Stimulated activated naive CD4-positive, alpha-beta T cell treated with Interleukin-2 at 50 U/mL for 16 hours (primary cell): ENCODE measurements around the gene PRCD.
"Not testable (repeated sequence)": the region's sequence is repeated elsewhere in the genome, so short reads cannot be mapped to it uniquely, and the experiment has no call there.

Experiments
- DNase-seq: peaks from one replicate; lab custom pipeline; 2025; lab: John Stamatoyannopoulos, UW

The PRCD gene

DNA sequence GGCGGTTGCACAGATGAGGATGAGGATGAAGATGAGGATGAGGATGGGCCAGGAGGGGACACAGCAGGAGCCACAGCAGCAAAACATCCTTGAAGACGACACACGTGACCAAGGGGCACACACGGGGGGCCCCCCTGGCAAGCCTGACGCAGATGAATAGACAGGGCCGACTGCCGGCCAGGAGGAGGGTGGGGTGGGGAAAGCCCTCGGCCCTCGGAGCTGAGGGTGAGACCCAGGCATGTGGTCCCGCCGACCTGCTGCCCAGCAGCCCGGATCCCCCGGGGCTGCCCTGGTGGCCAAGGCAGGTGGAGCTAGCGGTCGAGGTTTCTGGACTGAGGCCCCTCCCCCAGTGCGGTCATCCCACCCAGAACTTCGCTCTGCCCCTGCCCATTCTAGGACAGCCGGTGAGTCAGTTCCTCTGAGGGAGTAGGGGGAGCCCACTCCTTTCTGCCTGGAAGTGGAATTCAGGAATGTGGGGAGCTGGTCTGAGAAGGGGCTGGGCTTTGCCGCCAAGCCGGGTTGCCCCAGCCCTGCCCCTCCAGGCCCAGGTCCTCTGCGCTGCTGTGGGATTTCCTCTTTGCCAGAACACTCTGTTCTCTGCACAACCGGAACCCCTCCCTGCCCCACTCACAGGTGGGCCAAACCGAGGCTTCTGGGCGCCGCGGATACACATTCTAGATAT lies 12.3 kb upstream of the PRCD start:
- no peak for DNase-seq

DNA sequence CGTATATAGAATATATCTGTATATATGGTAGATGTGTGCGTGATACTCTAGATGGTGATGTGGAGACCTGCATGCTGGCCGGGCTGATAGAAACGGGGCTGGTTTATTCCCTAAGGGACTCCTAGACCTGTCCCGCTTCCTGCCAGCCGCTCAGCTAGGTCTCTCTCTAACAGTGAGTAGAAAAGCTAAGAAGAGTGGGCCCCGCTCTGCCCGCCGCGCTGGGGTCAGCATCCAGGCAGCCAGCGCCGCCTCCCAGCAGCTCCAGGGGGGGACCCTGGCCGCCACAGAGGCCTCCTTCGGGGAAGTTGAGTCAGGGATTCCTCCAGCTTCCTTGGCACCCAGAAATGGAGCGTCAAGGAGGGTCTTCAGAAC lies 11.7 kb upstream of the PRCD start:
- no peak for DNase-seq

DNA sequence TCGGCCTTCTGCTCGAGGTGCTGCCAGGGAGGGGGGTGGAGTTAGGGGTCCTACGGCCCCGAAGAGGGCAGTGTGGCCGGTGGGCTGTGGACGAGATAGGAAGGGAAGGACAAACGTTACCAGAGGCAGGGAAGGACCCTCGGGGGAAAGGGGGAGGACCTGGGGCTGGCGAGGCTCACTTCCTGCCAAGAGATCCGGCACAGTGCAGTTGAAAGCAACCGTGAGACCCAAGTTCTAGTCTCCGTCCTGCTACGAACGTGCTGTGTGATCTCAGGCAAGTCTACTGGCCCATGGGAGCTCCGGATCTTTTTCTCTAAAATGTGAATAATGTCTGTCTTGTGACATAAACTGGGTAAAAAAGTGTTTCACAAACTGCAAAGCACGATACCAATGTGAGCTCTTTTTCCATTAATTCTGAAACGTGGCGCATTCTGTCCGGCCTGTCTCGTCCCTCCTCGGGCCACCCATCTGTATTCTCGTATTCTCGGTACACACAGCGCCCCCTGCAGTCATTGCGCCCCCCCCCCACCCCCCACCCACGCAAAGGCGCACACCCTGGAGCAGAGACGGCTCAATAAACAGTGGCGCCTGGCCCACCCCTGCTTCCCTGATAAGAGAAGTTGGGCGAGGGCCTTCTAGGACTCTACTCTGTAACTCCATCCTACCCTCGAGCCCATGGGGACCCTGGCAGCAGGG lies 11.2 kb upstream of the PRCD start:
- DNase-seq = no peak

DNA sequence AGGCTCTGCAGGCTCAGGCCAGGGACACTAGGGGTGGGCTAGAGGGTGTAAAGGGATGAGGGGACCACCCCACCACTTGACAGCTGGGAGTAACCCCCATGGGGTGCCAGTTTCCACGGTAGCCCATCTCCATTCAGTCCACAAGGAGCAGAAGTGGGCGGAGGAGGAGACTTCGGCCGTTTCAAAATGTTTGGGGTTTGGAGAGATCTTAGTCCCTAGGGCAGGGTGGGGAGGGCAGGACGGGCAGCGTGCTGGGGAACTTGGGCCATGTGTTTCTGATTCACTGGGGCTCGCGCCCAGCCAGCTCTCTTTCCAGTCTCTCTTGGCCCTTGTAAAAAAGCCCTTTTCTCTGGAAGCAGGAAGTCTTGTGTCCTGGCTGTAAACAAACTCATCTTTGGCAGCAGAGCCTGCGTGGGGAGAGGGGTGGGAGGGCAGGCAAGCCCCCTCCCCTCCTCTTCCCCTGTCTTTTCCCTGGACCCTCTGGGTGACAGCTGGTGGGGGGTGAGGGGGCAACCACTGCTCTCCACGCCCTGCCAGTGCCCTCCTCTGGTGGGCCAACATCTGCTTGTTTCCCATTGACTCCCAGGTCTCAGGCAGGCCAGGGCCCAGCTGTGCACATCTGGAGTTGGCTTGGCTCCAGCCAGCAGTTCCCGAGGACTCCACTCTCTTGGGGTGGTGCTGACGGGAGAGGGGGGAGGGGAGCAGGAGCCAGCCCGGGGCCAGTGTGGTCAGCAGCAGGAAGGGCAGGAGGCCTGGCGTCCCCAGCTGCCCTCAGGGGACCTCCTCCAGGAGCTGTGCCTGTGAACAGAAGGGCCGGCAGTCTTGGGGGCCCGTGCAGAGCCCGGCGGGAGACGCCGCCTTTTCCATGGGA lies 10.4 kb upstream of the PRCD start:
- no peak for DNase-seq

DNA sequence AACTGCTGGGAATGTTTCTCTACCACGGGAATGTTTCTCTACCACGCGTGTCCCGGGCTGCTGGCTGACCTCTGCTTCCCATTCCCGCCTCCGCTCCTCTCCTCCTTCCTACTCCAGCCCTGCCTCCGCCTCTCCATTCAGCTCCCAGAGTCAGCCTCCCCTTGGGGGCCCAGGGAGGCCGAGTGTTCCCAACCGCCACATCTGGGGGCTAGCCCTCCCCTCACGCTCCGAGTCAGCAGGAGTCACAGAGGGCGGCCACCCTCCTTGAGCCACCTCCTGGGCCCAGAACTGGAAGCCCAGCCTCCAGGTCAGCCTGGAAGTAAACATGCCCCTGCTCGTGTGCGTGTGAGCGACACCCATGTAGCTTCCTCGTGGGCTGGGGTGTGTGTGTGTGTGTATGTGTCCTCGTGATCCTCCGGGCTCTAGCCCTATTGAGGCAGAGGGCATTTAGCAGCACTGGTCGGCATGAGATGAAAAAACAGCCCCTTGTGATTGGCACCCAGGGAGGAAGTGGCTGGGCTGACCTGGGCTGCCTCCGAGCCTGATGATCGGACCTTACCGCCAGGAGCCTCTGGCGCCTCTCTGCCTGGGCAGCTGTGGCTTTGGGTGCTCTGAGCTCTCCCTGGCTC lies 9.6 kb upstream of the PRCD start:
- DNase-seq = no peak

DNA sequence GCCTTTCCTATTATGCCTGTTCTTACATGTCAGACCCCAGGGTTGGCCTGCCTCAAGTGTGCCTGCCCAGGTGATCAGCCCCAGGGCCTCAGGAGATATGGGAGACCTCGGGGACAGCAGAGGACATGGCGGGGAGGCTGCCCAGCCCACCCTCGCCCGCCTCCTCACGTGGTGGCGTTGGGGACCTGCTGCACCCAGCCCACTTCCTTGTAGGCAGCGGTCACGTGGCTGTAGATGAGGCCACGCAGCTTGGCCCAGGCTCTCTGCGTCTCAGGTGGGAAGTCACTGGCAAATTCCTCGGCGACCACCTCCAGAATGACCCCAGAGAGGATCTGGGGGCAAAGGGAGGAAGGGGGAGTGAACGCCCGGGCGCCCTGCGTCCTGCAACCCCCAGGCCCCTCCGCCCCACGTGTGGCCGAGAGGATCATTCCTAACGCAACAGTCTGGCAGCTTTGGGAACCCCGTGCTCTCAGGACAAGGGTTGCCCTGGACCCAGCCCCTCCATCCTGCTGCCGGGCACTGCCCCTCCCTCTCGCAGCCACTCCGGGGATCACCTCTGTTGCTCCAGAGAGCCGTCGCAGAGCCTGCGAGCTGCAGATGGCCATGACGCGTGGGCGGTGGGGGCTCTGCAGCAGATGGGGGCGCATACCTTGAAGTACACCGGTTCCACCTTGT lies 8.9 kb upstream of the PRCD start:
- DNase-seq = no peak

DNA sequence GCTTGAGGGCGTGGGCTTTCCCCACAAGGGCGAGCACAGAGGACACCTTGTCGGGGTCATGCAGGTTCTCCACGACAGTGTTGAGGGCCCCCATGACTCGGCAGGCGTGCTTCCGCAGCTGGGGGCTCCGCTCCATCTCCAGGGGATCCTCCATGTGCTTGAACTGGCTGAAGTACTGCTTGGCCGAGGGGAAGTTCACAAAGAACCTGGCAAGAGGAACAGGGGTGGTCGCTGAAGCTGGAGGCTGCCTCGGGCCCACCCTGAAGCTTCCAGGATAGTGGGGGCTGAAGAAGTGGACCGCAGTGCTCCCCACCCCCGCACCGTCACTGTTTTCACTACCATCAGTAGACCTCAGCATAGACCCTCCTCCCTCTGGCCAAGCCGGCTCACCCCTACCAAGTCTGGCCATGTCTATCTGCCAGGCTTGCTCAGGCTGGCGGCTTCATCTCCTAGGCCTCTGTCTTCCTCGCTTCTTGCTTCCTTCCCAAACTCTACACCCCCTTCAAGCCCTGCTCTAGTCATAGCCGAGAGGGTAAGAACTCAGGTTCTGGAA lies 8.3 kb upstream of the PRCD start:
- DNase-seq = no peak

DNA sequence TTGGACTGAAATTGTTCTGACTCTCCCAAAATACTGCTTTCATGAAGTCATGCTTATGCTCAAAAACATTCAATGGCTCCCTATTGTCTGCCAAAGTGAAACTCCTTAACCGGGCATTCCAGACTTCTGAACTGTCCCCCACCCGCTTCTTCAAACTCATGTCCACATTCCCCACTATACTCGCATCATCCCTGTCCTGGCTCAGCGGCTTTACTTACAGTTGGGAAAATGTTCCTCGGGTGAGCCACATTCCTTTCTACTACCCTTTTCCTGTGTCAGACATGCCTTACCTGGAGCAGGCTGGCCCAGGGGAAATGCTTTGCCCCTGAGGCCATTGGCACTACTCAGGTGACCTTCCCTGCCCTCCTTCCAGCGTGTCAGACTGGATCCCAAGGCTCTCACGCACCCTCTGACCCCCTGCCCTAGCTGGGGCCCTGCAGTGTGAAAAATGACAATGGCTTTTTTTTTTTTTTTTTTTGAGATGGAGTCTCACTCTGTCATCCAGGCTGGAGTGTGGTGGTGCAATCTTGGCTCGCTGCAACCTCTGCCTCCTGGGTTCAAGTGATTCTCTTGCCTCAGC lies 7.7 kb upstream of the PRCD start:
- no peak for DNase-seq

DNA sequence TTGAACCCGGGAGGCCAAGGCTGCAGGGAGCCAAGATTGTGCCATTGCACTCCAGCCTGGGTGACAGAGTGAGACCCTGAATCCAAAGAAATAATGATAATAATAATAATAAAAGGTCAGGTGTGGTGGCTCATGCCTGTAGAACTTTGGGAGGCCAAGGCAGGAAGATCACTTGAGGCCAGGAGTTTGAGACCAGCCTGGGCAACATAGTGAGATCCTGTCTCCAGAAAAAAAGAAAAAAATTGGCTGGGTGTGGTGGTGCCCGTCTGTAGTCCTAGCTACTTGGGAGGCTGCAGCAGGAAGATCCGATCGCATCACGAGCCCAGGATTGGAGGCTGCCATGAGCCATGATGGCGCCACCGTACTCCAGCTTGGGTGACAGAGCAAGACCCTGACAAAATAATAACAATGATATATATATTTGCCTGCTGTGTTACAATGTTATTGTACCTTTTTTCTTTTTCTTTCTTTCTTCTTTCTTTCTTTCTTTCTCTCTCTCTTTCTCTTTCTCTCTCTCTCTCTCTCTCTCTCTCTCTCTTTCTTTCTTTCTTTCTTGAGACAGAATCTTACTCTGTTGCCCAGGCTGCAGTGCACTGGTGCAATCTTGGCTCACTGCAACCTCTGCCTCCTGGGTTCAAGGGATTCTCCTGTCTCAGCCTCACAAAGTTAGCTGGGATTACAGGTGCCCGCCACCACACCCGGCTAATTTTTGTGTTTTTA lies 6.0 kb upstream of the PRCD start:
- not testable (repeated sequence) for DNase-seq

DNA sequence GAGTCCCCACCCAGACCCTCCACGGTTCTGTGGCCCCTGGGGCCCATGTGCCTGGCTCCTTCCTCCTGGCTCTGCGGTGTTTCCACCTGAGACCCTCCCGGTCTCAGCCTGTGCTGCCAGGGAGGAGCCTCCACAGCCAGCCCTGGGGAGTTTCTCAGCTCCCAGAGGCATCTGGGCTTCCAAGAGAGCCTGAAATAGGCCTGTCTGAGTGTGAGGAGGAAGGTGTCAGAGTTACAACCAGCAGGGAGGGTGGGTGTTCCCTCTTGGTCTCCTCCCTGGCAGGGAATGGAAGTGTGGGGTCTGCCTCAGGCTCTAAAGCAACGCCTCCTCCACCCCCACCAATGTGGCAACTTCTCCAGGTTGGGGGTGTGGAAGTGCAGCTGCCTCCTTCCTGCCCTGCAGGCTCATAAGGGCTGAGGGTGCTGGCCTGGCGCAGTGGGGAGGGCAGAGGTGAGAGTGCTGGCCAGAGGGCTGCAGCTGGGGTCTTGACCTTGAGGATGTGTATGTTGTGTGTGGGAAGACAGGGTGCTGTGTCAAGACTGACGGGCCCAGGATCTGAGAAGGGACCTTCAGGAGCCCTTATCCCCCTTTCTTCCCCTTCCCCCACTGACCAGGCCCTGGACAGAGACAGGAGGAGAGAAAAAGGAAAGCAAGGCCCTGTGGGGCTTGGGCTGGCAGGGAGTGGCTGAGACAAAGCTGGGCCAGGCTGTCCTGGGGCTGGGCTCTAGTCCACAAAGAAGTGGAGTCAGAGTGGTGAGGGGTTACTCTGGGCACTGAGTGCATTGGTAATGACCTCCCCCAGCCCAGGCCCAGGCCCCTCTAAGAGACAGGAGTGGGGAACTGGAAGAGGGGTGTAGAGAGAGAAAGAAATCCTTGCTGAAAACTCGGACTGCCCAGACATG lies 4.8 kb upstream of the PRCD start:
- no peak for DNase-seq

DNA sequence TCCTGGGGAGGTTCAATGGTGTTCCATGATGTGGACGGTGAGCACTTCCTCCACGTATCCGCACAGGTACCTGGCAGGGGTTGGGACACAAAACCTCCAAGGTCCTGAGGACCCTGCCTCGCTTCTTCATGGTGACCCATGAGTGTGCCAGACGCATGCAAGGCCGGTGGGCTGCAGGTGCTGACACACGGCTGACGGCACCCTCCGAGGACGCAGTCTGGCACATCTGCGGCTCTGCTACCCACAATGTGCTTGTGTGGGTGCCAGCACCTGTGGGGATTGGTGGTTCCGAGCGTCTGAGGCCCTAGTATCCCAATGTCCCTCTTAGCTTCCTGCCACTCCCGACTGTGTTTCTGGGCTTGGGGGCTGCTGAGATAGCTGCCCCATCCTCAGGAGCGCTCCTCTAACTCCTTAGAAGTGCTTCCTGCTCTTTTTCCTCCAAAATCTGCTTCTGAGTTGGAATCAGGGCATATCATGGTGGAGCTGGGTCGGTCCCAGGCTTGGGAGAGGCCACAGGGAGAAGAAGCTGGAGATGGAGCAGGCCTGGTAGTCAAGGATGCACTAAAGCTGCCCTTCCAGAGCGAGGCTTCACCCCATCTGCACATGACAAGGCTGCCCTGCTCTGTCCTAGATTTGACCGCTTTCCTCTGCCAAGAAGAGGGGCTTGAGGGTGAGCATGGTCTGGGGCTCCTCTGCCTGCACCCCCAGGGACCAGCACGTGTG lies 3.9 kb upstream of the PRCD start:
- DNase-seq = no peak

DNA sequence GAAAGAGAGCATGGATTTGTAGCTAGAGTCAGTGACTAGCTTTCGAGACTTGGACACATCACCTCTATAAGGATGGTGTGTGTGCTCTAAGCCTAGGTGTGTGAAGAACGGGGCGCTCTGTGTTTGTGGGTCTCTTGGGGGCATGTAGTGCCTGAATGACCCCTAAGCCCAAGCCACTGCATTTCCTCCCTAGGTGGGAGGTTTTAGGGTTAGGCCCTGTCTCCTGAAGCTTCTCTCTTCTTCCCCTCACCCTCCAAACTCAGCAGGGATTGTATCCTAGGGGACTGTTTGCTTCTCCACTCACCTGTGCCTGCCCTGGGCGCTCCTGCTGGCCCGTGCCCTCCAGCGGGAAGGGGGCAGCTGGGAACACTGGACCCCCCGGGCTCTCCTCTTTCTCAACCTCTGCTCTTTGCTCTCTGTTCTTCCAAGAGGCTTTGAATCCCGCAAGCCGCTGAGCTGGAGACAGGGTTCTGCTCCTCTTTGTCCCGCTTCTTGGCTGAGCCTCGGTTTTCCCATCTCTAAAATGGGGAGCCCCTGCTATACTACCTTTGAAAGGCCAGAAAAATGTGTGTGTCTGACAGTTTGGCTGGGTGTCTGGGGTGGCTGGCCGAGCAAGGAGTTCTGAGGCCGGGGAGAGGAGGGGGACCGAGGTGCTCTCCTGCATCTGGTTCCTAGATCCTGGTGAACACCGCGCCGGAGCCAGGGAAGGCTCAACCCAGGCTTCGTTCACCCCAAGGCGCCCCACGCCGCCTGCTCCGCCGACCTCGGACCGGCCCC lies 3.1 kb upstream of the PRCD start:
- DNase-seq = no peak

DNA sequence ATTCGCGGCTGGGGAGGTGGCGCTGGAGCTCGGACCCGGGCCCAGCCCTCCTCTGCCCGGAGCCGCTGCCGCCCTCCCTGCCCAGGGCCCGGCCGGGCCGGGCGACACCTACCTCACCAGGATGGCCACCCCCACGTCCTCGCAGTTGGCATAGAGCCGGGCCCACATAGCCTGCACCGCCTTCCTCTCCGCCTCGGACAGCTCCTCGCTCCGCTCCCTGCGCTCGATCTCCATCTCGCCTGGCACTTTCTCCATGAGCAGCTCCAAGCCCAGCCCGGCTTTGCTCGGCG lies 2.6 kb upstream of the PRCD start:
- no peak for DNase-seq

DNA sequence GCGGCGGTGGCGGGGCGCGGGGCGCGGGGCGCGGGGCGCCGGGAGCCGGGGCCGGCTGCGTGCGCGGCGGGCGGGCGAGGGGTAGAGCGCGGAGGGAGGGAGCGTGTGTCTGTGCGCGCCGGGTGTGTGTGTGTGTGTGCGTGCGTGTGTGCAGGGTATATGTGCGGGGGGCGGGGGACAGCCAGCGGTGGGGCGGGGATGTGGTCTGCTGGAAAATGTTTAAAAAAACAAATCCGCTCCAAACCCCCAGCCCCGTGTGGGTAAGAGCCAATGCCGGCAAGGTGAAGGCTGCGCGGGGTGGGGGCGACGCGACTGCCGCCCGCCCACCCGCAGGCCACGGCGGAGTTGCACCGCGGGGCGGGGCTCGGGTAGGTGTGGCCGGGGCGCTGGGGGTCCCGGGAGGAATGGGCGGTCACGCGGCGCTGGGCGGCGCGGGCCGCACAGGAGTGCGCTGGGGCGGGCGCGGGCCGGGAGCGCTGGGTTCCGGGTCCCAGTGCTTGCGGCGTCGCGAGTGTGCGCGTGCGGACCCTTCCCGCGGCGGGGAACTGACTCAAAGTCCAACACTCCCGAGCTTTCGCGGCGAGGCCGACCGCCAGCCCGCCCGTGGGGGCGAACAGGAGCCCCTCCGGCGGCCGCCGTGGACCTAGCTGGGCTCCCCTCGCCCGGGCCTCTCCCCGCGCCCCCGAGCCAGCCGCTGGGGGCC lies 2.1 kb upstream of the PRCD start, which contains the start of gene CYGB:
Gene CYGB, minus strand, starts transcription at position 132 of the 703 bp plus-strand sequence. CDS start 167 bp downstream, outside the sequence.
- DNase-seq = no peak

DNA sequence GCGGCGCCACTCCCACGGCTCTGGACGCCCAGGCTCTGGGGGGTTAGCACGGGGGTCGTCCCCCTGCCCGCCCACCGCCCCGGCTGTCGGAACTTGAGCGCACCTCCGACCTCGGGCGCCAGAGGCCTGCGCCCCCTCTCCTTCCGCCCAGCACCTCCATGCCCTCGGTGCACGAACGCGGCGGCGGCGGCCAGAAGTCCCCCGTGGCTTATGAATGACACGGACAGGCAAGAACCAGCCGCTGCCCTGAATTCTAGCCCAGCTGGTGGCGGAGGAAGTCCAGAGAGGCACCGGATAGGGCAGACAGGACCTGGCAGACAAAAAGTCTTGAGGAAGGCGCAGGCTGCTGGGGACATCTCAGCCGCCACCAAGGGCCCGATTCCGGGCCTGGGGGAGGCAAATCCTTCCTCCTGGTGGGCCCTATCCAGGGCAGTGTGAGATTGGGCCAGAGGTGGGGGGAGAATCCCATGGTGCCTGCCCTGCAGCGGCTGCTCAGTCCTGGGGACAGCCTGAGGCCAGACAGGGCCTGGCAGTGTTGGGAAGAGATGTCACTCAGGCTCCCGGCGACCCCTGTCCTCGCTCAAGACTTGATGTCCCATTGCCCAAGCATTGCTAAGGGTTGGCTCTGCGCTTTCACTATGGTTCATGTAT lies 1.4 kb upstream of the PRCD start:
- DNase-seq = no peak

DNA sequence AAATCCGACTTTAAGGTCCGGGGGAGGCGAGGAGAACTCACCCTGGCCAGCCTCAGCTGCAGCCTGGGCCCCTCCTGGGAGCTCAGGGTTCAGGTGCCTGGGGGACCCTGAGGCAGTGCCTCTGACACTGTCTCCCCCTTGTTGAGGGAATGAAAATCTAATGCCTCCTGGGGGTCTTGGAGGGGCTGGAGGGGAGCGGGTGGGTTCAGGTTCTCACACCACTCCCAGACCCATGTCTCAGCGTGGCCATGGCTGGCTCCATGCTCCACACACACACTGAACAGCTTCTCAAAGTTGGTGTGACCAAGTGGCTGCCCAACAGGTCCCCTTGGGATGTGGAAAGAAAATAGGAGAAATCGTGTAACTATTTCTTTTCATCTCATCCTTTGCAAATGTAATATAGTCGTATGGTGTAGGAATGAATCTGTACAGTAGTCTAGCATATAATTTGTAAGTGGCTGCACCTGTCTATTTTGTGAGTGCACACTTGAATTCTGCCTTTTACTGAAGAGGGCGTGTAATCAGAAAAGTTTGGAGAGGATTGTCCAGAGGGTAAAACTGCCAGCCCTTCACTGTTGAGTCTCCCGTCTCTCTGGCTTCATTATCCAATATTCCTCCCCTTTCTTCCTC lies 788 bp upstream of the PRCD start:
- no peak for DNase-seq
